Left hindlimb (tissue), 1 donor: ENCODE data around the gene RCOR1.

Experiments used
- DNase-seq: peaks from one replicate; pipeline ENCODE4 v3.0.0-alpha.2; 2018

Gene RCOR1

GRCh38 chr14:102778338-102779083 lies 186.1 kb downstream of the RCOR1 start:
- peak; percentile 45 for DNase-seq

DNA sequence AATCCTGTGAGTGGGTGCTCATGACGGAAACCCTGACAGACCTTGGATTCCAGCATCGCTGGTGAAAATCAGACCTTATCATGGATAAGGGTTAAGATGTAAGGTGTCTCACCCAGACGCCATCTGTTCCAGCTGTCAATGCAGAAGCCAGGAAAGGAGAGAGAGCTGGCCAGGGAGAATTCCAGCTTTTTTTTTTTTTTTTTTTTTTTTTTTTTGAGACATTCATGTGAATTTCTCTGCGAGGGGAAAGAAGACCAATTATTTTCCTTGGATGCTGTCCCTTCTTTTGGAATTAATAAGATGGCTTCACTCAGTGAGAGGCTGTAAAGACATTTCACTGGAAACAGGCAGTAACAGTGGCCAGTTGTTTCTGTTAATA lies 186.6 kb downstream of the RCOR1 start:
- no peak for DNase-seq

DNA sequence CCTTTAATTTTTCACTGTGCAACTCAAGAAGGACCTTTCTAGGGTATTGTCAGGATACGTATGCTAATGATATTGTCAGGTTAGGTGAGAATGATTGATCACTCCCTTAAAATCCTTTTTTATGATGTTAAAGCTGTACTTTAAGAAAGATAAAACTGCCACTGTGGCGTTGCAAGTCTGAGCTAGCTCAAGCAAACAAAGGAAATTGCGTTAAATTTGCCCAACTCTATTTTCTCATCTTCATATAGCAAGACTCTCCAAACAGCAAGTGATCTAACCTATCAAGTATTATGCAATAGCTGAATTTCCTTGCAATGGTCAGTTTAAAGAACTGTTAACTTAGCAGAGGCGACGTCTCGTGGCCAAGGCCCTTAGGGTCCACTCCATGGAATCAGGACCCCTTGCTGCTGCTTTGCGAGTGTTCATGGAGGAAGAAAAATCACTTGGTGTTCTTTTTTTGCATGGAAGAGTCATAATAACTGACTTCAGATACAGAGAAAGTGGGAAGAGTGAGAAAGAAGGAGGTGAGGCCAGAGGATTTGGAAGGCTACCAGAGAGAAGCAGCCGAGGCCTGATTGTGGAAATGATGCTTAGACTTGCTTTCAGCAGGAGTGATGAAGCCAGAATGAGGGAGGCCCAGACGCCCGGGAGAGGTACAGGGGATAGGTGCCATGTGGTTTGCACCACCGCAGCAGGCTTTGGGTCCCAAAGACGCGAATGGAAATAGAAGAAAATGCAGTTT lies 187.3 kb downstream of the RCOR1 start:
- DNase-seq = no peak
